Measurements from ENCODE around the gene DAPK1.

The DAPK1 gene

DNA sequence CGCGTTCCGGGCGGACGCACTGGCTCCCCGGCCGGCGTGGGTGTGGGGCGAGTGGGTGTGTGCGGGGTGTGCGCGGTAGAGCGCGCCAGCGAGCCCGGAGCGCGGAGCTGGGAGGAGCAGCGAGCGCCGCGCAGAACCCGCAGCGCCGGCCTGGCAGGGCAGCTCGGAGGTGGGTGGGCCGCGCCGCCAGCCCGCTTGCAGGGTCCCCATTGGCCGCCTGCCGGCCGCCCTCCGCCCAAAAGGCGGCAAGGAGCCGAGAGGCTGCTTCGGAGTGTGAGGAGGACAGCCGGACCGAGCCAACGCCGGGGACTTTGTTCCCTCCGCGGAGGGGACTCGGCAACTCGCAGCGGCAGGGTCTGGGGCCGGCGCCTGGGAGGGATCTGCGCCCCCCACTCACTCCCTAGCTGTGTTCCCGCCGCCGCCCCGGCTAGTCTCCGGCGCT is at the start of gene DAPK1:
DAPK1 (plus strand) TSS at position 264 of the 442 bp plus-strand sequence. CDS start 1,211 bp downstream, outside the sequence.
- DNase-seq = peak in 31 of 56 donors; percentile 15 to 71 (median 35)

DNA sequence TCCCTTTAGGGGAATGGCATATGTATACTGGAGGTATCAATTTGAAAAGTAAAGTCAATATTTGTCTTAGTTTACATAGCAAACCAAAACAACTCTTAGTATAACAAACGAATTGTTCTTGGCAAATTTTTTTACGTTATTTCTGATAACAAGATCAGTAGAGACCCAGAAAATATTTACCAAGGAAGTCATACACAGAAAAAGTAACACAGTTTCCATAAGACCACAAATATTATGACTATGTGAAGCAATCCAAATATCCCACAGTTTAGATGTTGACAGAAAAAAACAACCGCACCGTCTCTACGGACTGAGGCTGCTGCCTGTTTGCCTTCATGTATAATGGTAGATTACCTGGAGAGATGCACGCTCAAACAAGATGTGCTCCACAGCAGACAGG is 46.5 kb upstream of the DAPK1 start:
- no peak for DNase-seq

DNA sequence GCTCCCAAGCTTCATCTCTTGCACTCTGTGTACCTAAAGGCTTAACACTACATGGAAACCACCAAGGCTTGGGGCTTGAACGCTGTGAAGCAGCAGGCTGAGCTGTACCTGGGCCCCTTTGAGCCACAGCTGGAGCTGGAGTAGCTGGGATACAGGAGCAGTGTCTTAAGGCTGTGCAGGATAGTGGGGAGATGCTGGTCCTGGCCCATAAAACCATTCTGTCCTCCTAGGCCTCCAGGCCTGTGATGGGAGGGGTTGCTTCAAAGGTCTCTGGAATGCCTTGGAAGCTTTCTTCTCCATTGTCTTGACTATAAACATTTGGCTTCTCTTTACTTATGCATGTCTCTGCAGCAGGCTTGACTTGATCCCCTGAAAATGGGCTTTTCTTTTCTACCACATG is 42.3 kb upstream of the DAPK1 start:
- no peak for DNase-seq

DNA sequence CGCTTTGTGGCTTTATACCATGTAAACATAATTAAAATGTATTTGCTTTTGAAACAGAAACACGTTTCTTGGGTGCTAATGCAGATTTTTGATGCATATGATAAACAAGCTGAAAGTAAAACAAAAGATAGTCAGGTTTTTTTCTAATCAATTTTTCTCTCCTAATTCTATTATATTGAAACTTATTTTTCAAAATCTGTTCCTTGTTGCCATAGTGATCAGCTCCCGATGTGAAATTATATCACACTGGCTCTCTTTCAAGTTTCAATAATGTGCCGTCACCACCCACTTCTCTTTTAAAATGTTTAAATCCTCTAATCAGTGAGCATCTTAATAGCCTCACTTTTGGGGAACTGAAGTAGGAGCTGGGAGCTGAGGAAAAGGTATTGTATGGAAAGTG is 36.4 kb upstream of the DAPK1 start:
- no peak for DNase-seq

DNA sequence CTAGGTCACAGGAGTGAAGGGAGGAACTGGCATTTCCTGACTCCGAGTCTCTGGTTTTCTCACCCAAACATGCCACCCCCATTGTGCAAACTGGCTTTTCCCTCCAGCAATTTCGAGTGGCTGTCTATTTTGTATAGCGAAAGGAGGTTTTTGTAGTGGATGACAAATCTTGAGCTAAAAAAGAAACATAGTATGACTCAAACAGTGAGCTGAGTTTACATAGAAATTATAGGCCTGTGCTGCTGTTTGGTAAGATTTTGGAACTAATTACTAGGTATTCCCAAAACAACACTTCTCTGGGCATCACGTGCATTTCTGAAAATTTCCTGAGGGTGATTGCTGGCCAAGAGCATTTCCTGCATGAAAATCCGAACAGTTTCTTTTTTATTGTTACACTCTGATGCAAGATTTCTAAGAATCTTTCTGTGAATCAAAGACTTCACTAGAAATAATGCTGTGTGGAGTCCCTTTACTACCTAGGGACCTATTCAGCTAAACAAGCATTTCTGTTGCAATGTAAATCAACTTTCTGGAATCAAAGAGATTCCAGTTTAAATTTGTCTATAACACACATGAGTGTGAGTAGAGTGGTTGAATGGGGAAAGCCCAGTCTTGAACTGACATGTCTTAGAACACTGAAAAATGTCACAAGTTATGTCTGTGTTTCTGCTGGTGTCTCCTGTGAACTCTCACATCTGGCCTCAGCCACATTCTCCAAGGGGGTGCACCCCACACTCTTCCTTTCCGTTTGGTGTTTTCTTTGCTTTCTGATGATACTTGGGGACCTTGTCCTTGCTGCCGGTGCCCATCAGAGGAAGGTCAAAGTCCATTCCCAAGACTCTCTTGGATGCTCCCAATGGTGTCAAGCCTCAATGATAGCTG is 33.3 kb upstream of the DAPK1 start:
- DNase-seq = peak in 2 of 56 donors; percentile 5 to 22

DNA sequence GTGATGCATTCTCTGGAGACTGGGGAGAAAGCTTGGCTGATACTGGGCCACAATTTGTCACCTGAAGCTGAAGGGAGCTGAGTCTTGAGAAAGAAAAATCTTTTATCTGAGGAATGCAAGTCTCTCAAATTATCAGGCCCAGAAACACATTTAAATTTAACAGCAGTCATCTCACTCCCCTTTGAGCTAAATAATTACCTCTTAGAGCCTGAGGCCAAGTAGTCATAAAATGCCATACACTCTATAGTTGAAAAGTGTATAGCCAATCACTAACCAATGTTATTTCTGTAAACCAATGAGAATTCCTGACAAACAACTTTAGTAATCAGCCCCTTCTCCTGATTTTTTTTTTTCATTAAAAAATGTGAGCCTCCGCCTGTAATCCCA is 32.7 kb upstream of the DAPK1 start:
- DNase-seq = no peak

DNA sequence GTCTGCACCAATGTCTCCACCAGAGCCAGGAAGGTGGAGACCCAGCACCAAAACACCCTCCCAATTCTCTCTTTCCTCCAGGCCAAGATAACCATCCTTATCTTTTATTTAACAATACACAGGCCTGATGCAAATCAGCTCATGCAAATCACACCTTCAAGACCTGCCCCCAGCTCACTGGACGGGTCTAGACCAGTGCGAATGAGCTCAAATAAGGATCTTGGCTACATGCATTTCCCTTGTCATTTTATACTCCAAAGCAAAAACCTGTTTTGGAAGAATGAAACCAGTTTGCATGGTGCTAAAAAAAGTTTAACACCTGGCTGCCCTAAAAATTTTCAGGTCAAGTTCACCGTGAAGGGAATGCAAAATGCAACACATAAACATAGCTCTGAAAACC is 31.9 kb upstream of the DAPK1 start:
- DNase-seq = no peak

DNA sequence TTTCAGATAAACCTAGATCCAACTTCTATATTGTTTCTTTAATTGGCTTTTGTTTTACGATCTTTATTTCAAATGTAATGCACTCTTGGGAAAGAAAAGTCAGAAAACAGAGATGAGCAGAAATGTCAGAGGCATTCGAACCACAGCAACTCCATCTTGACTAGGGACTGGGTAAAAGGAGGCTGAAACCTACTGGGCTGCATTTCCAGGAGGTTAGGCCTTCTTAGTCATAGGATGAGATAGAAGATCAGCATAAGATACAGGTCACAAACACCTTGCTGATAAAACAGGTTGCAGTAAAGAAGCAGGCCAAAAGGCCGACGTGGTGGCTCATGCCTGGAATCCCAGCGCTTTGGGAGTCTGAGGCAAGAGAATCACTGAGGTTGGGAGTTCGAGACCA is 30.5 kb upstream of the DAPK1 start:
- no peak for DNase-seq

DNA sequence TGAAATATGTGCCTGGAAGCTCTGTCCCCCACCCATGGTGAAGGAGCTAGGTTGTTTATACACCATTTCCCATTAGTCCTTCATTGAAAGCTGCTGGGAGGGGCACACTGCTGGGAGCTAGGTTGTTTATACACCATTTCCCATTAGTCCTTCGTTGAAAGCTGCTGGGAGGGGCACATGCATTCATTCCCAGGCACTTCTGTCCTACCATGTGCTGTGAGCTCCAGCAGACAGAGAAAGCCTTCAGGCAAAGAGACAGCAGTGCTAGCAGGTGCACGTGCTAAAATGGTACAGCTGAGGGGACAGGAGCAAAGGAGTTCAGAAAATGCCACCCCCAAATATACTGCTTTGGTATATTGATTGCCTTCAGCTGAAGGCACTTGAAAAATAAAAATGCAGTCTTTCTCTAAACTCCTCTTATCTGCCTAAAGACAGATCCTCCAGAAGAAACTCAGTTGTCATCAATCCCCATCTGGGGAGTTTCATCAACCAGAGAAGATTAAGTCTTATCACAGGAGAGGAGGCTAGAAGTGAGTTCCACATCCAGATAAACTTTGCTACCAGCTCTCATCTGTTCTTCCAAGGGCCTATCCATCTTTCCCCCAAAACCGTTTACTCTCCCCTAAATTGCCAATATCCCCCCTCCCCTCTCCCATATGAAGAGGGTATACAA is 27.7 kb upstream of the DAPK1 start:
- no peak for DNase-seq

DNA sequence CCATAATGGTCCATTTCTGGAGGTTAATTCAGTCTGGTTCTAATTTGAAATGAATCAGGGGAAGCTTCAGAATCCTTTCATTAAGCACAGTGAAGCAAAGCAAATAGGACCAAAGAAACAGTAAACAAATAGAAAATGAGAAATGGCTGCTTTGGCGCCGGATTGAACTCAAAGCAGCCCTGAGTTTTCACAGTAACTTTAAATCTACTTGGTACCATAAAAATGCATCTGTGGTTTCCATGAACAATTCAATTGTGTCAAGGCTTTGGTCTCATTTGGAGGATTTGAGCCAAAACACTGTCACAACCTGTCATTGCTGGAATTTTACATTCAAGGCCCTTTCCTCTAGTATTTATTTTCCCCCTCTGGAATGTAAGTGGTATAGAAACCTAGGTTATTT is 25.9 kb upstream of the DAPK1 start:
- DNase-seq = no peak

DNA sequence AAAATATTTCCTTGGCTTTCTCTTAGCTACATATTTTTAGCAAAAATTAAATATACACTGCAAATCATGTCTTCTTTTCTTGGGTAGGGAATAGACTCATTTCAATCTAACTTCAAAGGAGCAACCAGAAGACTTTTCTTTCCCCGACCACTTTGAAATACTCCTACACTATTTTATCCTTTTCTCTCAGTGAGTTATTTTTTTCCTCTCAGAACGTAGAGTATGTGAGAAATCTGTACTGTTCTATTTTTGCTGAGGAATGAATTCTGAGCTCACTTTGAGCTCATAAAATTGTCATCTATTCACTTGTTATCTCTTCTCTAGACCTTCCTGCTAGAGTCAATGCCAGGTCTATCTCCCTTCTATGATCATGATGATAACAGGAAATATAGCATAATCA is 22.2 kb upstream of the DAPK1 start:
- no peak for DNase-seq

DNA sequence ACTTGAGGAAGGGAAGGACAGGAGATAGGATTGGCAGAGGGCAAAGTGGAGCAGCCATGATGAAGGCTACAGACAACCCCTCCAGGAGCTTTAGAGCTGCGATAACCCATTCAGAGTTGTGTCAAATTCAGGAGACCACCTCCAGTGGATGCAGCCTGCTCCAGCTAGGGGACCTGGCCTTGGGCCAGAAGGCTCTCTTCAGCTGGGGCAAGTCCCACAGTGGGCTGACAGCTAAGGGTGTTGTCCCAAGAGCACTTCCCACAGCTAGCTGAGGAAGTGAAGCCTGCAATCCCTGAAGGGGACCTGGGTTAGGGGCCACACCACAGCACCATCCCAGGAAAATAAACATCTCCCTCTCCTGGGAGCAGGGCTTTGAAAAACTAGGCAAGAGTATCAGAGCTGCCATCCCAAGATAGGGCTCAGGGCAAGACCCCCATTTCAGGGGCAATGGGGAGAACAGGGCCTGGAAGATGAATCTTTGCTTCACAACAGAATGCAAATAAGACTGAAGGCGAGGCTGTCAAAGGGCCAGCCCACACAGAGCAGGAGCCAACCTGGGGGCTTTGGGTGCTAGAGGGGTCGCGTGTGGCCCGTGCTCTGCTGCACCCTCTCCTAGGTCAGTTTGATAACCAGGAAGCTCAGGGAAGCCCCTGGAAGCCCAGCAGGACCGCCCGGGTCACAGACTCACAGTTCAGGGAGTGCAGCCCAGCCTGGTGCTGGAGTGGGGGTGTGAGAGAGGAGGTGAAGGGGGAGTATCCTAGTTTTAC is 19.3 kb upstream of the DAPK1 start:
- DNase-seq = no peak

DNA sequence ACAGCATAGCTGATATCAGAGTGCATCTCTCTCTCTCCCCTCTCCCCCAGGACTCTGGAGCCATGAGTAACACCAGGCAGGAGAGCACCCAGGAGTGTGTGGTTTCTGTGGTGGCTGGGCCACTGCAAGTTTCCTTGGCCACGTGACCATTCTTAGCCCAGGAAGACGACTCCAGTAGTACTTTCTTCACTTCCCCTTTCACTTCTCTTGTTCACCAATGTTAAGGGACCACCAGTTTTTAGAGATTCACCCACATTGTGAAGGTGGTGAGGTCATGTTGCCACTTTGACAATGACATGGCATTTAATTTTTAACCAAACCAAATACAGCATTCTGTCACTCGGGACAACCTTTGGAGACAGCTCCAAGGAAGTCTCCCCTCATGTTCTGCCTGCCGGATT is 17.9 kb upstream of the DAPK1 start:
- peak in 7 of 56 donors; percentile 3 to 33 (median 6) for DNase-seq

DNA sequence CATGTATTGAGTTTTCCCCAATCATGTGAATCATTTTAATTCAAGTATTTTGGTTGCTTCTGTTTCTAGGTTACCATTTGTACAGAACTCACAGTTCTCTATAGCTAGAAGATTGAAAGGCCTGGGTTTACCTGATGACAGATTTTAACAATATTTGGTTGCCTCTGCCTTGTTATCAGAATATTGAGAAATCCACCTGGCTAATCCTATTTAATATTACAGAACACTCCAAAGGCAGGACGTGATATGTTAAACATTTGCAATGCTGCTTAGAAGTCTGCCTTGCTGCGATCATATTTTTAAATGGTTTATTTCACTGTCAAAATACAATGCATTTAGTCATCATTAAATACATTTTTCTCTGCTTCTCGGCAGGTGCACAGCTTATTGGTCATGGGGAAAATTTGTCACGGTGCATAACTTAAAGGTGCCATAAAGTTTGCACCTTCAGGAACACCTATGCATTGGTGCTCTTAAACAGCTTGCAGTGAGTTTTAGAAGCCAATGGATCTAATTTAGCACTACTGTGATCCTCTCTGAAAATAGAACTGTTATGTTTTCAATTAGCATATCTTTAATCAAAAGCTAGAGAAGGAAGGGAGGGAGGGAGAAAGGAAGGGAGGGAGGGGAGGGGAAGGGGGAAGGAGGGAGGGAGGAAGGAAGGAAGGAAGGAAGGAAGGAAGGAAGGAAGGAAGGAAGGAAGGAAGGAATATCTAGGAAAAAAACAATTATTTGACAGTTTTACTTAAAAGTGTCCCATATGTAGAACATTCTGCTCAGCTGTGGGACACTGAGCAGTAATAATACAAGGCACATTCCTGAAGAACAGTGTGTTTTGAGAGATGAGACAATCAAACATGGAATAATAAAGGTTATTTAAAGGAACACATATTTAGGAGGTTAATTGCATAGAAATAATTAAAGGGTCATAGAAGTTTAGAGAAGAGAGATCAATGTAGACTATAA is 15.5 kb upstream of the DAPK1 start:
- no peak for DNase-seq

DNA sequence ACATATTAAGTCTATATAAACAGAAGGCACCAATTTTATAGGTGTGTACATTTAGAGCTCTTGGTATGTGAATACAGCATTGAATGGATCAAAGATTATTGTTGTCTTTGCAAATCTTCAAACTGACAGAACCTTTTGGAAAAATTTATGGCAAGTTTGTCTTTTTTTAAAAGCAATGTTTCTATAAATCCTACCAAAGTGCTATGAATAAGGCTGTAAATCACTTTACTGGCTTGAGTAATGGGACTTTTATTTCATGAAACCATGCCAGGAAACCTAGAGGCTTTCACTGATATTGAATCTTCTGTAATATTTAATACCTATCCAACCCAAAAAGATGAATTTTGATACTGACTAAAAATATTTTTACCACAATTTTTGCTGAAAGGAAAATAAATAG is 7.4 kb upstream of the DAPK1 start:
- DNase-seq = no peak

DNA sequence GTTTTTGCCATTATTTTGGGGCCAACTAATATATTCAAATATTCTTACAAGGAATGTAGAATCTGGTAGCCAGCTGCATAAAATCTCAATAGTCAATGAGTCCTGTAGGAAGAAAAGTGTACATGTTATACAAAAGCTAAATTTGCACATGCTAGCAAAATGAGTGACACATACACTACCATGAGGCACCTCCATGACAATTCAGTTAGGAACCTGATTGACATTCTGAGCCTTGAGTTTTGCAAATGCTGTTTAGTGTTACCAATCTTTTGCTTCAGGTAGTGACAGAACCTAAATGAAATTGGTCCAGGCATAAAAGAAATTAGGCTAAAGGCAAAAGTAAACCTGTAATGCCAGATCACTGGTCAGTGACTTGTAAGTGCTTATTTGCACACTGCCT is 6.8 kb upstream of the DAPK1 start:
- no peak for DNase-seq

DNA sequence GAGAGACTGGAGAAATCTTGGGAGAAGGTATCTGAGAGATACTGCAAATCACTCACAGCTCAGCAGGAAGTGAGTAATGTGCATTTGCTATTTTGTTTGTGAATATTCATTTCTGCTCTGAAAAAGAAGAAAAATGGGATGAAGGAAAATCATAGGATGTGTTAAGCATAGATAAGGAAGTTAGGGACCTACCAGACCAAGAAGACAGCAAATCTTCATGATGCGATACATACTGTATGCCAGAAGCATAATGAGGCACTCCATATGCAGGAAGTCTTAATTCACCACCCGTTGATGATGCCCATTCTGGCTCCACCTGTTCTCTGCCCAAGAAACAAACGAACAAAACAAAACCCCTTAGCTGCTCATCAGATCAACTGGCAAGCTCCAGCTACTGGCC is 6.1 kb upstream of the DAPK1 start:
- DNase-seq = no peak

DNA sequence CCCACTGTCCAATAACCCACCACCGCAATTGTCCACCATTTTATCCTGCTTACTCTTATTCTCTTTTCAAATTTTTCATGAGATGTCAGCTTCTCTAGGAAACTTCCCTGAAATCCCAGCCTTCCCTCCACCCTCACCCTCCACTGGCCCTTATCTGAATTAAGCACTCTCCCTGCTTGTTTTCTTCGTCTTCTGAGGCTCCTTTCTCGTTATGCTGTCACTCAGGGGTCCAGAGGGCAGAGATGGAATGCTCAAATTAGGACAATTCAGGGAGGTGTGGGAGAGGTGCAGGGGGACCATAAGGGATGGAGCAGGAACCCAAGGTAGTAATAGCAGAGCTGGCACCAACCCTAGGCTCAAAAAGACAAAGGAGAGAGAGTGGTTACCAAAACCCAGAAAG is 5.0 kb upstream of the DAPK1 start:
- DNase-seq = no peak

DNA sequence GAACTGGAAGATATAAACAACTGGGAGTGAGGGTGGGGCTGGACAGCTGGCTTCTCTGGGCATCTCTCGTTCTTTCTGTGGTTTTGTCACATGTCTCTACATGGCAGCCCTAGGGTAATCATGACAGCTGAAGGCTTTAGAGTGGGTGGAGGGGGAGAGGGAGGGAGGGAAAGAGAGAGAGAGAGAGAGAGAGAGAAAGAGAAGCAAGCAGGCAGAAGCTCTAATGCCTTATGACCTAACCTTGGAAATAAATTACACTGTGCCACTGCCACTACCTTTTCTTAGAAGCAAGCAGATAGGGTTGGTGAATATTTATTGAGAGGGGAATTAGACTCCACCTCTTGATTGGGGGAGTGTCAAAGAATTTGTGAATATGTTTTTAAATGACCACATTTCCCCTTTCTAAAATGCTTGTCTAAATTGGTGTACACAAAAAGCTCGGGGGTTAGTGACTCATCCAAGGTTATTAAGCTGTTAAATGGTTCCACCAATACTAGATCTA is 2.6 kb upstream of the DAPK1 start:
- DNase-seq = no peak

DNA sequence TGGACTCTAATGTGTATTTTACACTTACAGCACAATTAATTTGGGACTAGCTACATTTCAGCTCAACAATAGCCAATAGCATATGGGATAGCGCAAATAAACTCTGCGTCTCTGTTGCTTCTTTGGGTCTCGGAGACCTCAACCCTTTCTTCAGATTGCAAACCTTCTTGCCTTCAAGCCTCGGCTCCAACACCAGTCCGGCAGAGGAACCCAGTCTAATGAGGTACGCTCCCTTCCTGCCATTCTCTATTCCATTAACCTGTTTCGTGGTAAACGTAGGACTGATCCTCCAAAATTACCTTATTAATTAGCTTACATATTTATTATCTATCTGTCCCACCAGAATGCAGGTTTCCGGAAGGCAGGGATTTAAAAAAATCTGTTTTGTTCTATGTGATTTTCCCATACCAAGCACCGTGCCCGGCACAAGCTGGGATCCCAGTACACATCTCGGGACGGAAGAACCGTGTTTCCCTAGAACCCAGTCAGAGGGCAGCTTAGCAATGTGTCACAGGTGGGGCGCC is 525 bp upstream of the DAPK1 start:
- DNase-seq = no peak
